ENCODE measurements around the gene MRPS2.

DNA sequence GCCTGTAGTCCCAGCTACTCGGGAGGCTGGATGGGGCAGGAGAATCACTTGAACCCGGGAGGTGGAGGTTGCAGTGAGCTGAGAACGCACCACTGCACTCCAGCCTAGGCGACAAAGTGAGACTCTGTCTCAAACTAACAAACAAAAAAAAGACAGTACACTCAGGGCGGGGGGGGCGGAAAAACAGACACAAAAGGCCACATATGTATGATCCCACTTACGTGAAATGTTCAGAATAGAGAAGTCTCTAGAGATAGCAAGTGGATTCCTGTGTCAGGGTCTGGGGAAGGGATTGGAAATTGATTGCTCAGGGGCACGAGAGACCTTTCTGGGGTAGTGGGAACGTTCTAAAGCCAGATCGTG, 11.7 kb downstream of the MRPS2 start:
- TF ChIP-seq CTCF (IDR thresholded peaks at IDR 0.05), result no peak
- no peak for TF ChIP-seq POLR2A (IDR thresholded peaks at IDR 0.05)
